GM19099 (cell line): ENCODE data around the gene AGAP1.

Source experiments
- POLR2A ChIP-seq: IDR thresholded peaks from 3 replicates; pipeline ENCODE4 v1.6.1; 2011; ENCODE audit warnings: low read depth; ENCODE audit not compliant: insufficient read length; ENCODE audit errors: extremely low read depth

Gene AGAP1

DNA sequence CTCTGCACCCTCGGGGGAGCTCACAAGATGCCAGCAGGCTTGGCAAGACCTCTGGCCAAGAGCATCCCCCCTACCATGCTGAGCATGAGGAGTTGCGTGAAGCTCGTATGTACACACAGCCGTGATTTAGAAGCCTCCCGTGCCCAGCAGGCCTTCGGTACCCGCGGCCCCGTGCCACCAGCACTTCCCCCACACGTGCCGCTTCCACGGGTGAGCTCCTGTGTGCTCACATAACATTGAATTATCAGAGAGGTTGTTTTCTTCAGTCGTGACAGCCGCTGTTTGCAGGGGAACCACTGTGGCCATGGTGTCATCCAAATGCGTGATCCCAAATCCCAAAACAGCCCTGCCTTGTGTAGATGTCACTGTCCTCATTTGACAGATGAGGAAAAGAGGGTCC, 621.1 kb downstream of the AGAP1 start:
- TF ChIP-seq POLR2A: no peak

DNA sequence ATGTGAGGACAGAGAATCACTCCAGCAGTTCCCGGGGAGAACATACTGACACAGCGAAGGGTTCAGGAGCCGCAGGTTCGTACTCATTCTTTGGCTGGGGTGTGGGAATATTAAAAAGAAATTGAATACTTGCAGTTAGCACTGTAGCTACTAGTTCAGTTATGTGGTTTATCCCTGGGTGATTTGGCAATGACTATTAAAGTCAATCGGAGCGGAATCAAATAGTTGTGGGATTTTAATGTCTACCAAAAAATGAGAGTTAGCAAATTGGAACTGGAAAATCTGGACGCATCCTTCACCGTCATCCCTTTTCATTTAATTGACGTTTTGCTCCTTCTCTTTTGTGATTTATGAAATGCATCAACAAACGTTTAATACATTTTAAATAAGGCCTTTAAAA, 623.6 kb downstream of the AGAP1 start:
- no peak for TF ChIP-seq POLR2A

DNA sequence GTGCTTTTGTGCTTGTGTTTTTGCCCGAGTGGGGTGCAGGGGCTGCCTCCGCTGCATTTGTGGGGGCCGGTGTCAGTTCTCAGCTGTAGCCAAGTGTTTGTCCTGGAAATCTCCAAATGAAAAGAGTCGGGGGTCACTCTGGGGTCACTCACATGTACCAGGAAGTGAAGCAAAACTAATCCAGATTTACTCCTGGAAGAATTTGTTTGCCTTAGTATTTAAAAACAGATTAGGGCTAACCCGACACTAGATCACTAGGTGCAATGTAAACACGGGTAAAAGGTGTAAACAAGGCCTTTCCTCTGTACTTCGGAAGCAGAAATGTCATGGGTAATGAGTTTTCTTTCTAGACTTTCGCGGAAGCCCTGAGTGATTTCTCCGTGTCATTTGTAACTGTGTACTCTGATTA, 624.0 kb downstream of the AGAP1 start:
- TF ChIP-seq POLR2A: no peak

DNA sequence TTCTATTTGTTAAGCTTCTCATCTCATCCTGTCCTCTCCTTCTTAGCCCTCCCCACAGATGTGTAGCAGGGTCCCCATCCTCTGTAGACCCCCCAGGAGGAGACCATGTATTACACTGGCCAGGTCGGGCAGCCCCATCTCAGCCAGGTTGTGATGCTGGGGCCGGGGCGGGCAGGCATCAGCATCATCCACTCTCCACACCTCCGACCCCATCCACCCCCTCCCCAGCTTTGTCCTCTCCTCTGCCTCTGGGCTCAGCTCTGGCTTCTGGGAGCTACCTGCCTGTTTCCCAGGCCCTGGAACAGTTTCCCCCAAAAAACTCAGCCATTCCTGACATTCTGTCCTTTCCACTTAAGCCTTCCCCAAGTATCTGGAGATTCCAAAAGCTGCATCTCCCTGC, 625.2 kb downstream of the AGAP1 start:
- TF ChIP-seq POLR2A: no peak

DNA sequence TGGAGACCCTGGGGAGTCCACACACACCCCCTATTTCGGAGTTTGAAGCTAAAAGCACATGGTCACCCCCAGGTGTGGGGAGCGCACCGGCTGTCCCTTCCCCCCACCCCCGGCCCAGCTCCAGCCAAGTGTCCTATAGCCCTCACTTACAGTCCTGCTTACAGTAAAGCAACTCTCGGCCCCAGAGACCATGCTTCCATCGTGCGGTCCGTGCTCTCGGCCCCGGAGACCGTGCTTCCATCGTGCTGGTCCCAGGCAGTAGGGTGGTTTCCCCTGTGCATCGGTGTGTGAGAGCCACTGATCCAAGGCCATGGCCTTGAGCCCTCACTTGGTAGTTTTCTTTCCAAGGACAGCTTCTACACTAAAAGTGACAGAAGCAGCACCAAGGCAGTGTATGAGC, 625.6 kb downstream of the AGAP1 start:
- no peak for TF ChIP-seq POLR2A

GRCh38 chr2:236120141-236120601, 626.3 kb downstream of the AGAP1 start:
- no peak for TF ChIP-seq POLR2A

- no peak for TF ChIP-seq POLR2A
These were observed 627.0 kb downstream of the AGAP1 start for GRCh38 chr2:236120829-236121228.

DNA sequence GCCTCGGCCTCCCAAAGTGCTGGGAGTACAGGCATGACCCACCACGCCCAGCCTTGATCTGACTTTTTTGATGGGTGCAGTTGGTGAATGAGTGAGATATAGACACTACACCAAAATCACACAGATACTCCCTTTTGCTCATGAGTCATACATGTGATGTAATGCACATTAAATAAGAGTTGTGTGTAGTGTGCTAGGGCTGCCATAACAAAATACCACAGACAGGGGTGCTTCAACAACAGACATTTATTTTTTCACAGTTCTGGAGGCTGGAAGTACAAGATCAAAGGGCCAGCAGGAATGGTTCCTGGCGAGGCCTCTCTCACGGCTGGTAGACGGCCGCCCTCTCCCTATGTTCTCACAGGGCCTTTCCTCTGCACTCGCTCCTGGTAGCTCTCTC, 627.7 kb downstream of the AGAP1 start:
- no peak for TF ChIP-seq POLR2A

DNA sequence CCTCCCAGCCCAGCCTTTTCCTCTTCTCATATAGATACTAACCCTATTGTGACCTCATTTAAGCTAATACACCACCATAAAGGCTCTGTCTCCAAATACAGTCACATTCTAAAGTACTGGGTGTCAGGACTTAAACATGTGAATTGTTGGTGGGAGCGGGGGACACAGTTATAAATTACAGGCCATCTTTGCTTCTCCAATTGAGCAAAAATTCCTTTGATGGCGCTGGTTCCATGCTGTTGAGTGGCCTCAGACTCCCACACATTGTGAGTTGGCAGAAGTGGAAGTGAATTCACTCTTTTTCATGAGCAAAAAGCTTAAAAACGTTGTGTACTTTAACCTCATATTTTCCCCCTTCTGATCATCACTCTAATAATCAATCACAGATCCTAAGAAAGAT, 628.4 kb downstream of the AGAP1 start:
- TF ChIP-seq POLR2A: no peak

- TF ChIP-seq POLR2A: no peak
These were observed 629.9 kb downstream of the AGAP1 start for GRCh38 chr2:236123716-236124115.

DNA sequence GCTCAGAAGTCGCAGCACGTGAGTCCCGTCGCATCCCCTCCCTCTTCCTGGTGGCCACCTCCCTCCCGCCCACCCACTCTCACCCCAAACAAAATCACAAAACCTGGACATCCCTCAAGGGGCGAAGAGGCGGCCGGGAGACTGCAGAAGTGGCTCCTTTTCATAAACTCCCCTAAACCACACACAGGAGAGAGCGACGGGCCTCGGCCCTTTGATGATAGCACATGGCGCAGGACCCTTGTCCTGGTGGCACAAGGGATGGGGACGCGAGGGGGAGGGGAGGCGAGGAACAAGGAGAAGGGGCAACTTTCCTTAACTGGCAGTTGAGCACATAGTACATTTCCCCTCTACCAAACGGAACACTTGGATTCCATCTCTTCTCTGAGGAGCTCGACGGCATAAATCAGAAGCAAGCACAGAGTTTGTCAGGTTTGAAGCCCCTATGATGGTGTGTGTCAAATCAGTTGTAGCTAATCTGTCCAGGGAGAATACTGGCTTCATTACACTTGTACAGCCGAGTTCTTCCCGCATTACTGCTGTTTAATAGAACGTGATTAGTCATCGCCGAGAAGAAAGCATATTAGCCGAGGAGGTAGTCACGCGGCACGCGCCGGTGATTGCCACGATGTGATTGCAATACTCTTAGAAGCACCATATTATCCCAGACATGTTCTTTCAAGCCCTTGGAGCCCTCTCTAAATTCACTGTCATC, 630.5 kb downstream of the AGAP1 start:
- TF ChIP-seq POLR2A: no peak

DNA sequence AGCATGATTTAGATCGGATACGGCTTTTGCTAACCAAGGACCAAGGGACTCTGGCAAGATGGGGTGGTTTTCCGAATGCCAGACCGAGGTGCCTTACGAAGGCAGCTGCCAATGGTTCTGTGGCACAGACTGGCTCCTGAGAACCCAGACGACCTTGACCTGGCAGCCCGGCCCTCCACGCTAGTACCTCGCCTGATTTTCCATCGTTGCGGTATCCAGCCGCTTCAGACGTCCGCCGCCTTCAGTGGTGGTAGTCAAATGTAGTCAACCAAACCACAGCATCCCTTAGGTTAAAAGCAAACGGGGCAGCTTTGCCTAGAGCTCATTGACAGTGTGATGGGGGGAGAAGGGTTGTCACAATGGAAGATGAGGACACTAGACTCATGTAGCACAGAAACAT, 631.7 kb downstream of the AGAP1 start:
- no peak for TF ChIP-seq POLR2A

- no peak for TF ChIP-seq POLR2A
These were observed 633.2 kb downstream of the AGAP1 start for GRCh38 chr2:236127010-236127409.

- no peak for TF ChIP-seq POLR2A
These were observed 634.5 kb downstream of the AGAP1 start for GRCh38 chr2:236128321-236128720.

- no peak for TF ChIP-seq POLR2A
These were observed 636.1 kb downstream of the AGAP1 start for GRCh38 chr2:236129935-236130334.

- TF ChIP-seq POLR2A: no peak
These were observed 636.6 kb downstream of the AGAP1 start for GRCh38 chr2:236130349-236130998.
